HG02970 (cell line): ENCODE measurements around the gene DCST1.
A peak's percentile ranks its signal among the peaks of the same experiment; 100 is the strongest.

Source experiments
- ATAC-seq: cut with Tn5 transposase; IDR thresholded peaks from one replicate; pipeline ENCODE4 v1.9.1; 2021; ENCODE audit warnings: mild to moderate bottlenecking, moderate library complexity, moderate number of reproducible peaks; ENCODE audit not compliant: unreplicated experiment, low FRiP score

Gene DCST1

DNA sequence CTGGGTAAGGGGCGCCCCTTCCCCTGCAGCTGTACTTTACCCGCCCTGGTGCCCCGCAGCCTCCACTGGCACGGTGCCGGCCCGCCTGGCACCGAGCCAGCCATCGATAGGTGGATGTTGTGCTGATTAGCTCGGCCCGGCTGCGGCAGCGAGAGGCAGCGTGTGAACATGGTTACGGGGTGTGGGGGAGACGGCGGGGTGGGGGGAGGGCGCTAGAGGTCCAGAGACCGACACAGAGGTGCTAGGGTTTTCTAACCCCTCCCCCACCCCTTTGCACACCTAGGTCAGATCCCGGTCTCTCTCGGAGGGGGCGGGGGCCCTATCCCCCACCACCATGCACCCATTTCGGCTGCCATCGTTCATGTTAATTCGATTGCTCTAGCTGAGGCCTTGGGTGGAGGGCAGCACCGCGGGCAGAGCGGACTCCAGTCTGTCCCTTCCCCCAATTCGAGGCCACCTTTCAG lies 36.6 kb downstream of the DCST1 start:
- no peak for ATAC-seq

DNA sequence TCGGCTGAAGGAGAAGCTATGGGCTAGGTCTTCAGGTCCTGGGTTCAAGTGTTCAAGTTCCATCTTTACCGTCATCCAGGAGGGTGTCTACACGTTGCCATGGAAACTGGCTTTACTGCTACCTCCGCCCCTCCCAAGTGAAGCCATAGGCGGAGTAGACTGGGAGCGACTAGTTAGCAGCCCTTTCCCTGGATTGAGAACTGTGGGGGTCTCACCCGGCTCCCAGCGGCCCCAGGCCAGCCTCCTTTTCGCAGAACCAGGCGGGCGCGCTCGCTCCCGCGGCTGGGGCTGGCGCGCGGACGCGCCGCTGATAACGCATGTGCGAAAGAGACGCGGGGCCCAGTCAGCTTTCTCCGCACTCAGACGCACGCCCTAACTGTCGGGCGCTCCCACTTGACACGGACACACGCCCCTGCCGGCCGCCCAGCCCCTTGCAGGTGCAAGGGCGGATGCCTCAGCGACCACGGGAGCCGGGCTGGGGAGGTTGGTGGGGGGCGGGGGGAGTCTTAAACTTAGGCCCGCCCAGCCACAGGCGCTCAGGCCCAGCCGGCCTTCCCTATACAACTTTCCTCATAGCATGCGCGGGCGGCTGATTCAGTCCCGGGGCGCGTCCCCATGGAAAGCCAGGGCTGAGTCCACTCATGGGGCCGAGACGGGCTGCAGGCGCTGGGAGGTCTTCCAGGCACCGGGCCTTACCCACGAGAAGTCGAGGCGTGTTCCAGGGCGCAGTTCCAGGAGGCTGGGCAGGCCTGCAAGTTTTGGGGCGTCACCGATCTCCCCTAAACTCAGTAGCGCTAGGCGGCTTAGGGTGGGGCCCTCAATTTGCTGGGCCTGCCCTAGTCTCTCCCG lies 37.3 kb downstream of the DCST1 start:
- peak; percentile 60 for ATAC-seq

- ATAC-seq: no peak
Observed at GRCh38 chr1:155071701-155072100, 38.1 kb downstream of the DCST1 start.

DNA sequence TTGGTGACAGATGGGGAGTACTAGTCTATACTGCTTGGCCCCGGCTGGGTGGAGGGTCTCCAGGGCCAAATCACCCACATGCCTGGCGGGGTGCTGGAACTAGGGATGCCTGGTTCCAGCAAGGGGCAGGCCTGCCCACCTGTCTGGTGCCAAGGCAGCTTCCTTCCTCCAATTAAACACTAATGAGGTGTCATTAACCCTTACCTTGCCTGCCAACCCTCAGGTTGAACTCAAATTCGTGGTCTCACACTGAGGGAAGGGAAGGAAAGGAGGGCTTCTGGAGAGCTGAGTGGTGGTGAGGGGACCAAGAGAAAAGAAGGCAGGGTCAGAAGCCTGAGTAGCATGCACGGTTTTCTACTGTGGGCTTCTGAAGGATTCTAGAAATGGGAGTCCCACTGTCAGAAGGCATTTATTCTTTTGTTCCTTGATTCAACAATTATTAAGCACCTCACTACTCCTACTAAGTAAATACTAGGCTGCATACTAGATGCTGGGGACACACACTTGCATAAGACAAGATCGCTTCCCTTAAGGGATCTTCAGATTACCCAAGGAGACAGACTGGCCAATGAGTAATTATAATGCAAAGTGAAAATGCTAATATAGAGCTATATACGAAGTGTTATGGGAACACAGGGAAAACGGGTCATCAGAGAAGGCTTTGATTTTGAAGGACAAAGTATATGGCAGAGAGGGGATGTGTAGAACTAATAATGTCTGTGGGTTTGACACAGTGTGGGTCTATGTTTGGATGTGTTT lies 39.1 kb downstream of the DCST1 start:
- no peak for ATAC-seq

DNA sequence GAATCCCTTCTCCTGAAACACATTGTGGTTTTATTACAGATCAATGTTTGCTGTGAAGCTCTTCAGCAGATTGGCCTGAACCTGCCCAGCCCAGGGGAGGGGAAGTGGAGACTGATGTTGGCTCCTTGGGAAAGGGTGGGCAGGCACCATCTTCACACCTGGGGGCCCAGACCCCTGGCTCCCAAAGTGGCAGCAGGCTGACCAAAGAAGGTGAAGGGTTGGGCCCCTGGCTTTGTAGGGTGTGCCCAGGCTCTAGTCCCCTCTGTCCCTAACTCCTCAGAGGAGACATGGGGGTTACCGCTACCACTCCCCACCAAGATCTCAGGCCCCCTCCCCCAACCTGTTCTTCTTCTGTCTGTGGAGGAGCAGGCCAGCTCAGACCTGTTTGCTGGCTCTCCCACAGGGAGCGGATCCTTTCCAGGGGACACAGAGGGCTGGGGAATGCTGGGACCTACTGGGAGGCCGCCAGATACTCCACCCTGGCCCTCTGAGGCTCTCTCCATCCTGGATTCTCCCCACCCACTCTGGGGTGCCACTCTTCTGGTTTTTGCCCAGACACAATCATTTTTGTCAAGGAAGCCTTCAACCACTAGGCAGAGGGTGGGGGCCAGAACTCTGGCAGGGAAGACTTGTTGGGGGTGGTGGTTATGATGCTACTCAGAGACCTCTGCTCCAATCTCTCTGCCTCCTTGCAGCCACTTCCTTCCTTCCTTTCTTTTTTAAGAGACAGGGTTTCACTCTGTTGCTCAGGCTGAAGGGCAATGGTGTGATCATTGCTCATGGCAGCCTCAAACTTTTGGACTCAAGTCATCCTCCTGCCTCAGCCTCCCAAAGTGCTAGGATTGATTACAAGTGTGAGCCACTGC lies 40.0 kb downstream of the DCST1 start:
- ATAC-seq: no peak

- ATAC-seq: no peak
Observed at GRCh38 chr1:155075535-155075934, 41.9 kb downstream of the DCST1 start.

GRCh38 chr1:155076371-155076770 lies 42.7 kb downstream of the DCST1 start:
- ATAC-seq: no peak

DNA sequence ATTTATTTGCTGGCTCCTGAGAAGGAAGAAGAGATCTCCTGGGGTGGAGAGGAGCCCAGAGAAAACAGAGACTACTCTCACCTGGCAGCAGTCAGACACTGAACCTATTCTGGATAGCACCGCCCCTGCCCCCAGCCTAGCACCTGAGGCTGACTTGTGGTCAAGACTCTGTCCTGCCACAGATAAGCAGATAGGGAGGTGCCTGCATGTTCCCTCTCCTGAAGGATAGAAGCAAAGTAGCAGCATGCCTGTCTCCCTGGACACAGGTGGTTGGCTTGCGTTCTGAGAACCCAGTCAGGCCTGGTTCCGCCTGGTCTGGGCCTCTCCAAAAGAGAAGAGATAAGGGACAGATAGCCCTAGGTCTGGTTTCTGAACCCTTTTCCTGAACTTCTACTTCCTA lies 43.7 kb downstream of the DCST1 start:
- no peak for ATAC-seq

DNA sequence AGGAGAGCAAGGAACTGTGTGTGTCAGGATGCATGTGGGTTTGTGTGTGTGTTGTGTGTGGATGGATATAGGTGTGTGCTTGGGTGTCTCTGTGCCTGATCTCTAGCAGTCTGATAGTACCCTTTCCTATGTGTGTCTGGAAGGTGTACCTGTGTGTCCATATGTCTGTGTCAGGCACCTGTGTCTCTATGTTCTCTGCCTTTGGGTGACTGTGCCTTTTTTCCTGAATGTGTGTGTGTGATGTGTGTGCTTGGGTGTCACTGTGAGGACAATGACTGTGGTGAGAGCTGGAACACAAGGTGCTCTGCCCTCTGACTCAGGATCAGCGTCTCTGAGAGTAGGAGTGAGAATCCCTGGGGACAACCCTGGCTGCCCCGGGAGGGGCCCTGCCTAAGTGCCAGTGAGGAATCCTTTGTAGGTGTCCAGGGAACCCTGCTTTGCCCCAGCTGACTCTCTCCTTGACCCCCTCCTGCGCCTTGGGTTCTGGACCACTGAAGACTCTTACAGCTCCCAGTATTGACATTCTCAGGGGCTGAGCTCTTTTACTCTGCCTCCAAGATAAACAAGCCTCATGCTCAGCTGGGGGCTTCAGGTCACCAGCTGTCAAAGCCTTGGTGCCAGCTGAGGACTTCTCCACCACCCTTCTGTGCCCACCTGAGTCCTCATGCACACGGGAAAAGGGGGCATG lies 44.3 kb downstream of the DCST1 start:
- ATAC-seq: no peak

- ATAC-seq: no peak
Observed at GRCh38 chr1:155078469-155079209, 45.0 kb downstream of the DCST1 start, which contains the start of gene EFNA3. EFNA3 (plus strand) TSS chr1:155078837; CDS start chr1:155078942, 105 bp downstream.

GRCh38 chr1:155079210-155079486 lies 45.5 kb downstream of the DCST1 start:
- ATAC-seq: no peak

GRCh38 chr1:155079487-155080311 lies 46.1 kb downstream of the DCST1 start:
- ATAC-seq: no peak

DNA sequence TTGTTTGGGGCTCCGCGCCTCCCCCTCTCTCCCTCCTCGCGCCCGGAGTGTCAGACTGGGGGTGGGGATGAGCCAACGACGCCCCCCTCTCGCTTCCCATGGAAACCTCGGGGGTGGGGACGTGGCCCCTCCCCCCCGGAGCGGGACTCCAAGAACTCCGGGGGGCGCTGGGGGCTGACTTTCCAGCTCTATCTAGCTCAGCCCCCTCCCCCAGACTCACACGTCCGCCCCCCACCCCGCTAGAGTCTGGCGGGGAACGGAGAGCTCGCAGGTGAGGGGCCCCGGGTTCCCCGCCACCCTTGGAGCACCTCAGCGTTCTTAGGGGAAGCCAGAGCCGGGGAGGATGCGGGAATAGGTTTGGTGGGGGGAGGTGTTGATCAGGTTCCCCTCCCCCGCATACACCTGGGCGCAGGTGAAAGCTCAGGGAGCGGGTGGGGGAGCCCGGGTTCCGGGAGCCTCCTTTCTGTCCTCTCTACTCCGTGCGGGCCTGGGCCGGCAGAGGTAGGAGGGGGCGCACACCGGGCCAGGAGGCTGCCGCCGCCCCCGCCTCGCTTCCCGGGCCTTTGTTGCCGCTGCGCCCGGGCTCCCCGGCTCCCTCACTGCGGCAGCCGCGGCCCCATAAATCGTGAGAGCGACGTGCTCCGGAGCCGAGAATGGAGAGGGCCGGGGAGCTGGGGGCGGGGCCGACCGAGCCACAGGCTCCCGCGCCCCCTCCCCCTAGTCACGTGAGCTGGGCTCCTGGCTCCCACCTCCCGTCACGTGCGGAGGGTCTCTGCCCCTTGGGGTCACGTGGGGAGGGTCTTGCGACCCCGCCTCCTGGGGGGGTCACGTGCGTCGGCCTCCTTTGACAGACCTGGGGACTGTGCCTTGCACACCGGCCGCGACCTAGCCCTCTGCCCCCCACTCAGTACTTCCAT lies 46.9 kb downstream of the DCST1 start:
- no peak for ATAC-seq

DNA sequence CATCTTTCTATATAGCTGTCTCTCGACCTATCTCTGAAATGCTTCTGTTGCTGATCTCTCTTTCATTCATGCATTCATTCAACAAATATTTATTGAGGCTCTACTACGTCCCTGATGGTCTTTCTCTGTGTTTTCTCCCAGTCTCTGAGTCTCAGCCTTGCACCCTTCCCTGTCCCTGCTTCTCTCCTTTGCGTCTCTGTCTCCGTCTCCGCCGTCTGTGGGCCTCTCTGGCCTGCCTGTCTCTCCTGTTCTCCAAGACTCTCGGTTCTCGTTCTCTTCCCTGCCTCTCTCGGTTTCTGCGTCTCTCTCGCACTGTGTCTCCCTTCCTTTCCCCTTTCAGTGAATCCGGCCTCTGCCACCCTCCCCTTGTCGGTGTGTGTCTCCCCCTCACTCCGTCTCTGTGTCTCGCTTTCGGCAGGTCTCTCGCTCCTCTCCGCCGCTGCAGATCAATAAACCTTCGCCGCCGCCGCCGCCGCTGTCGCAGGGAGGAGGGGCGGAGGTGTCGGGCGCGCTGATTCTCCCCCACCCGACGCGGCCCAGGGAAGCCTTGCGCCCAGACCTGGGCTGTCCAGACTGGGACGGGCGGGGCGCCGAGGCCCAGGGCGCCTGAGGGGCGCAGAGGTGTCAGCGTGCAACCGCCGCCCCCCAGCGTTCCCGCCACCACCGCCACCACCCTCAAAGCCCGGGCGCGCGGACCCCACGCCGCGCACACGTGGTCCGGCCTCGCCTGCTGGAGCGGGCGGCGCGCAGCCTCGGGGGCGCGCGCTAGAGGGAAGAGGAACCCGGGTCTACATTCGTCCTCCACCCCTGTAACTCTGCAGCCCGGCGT lies 48.1 kb downstream of the DCST1 start:
- no peak for ATAC-seq

DNA sequence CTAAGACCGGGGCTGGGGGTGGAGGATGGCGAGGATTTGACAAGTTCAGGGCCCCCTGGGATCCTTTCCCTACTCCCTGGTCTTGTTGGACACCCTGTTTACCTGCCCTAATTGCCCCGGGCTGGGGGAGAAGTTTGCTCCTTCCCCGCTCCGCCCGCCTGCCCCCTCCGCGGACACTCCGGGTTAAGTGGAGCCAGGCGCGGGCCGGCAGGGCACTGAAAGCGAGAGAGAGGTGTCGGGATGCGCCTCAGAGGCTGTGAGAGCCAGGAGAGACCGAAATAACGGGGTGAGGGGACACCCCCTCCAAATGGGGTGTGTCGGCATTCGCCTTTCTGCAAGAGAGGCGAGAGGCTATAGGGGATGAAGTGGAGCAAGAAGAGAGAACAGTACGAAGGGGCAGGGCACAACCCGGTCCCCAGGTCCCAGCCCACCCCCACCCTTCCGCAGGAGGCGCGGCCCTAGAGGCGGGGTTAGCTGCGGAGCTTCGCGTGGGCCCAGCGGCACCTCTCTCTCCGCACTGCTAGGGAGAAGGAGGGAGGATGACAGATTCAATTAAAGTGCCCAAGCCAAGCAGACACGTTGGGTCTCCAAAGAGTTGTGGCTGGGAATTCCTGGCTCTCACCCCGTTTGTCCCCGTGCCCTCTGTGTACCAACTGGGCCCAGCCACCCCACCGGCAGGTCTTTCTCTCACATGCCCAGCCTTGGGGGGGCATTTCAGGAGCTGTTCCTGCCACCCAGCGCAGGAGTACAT lies 48.9 kb downstream of the DCST1 start:
- ATAC-seq: no peak

GRCh38 chr1:155083052-155083541 lies 49.5 kb downstream of the DCST1 start:
- ATAC-seq: no peak
